GM19468 (cell line): ENCODE data around the gene IPMK.

Experiments
- ATAC-seq: cut with Tn5 transposase; IDR thresholded peaks from one replicate; pipeline ENCODE4 v1.9.1; 2021; ENCODE audit warnings: mild to moderate bottlenecking, moderate library complexity, moderate number of reproducible peaks; ENCODE audit not compliant: unreplicated experiment; ENCODE audit errors: extremely low read depth

IPMK gene

GRCh38 chr10:58267713-58268453 is at the start of gene IPMK:
Gene IPMK, minus strand, starts transcription at chr10:58267894. Its CDS starts 283 bp downstream, at chr10:58267611.
- peak; percentile 55 for ATAC-seq

GRCh38 chr10:58316874-58317273 is 49.2 kb upstream of the IPMK start:
- no peak for ATAC-seq

GRCh38 chr10:58311026-58311425 is 43.3 kb upstream of the IPMK start:
- no peak for ATAC-seq

DNA sequence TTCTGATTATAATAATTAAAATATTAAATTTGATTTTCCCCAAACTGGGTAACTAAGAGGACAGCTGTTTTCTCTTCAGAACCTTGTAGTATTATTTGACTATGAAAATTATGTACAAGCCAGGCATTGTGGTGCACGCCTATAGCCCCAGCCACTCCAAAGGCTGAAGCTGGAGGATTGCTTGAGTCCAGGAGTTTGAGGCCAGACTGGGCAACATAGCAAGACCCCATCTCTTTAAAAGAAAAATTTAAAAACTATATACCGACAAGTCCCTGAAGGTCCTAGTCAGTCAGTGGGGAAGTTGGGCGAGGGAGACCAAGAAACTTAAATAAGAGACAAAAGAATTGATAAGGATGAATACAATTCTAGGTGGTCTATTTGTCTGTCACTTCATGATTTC is 40.0 kb upstream of the IPMK start:
- no peak for ATAC-seq

GRCh38 chr10:58305821-58306220 is 38.1 kb upstream of the IPMK start:
- ATAC-seq = no peak

- ATAC-seq = no peak
These were observed 36.5 kb upstream of the IPMK start for GRCh38 chr10:58304099-58304633.

- ATAC-seq = no peak
These were observed 34.6 kb upstream of the IPMK start for GRCh38 chr10:58302254-58302653.

- no peak for ATAC-seq
These were observed 33.0 kb upstream of the IPMK start for GRCh38 chr10:58300676-58301075.

- no peak for ATAC-seq
These were observed 31.9 kb upstream of the IPMK start for GRCh38 chr10:58299580-58299979.

- ATAC-seq = no peak
These were observed 26.3 kb upstream of the IPMK start for GRCh38 chr10:58293989-58294388.

DNA sequence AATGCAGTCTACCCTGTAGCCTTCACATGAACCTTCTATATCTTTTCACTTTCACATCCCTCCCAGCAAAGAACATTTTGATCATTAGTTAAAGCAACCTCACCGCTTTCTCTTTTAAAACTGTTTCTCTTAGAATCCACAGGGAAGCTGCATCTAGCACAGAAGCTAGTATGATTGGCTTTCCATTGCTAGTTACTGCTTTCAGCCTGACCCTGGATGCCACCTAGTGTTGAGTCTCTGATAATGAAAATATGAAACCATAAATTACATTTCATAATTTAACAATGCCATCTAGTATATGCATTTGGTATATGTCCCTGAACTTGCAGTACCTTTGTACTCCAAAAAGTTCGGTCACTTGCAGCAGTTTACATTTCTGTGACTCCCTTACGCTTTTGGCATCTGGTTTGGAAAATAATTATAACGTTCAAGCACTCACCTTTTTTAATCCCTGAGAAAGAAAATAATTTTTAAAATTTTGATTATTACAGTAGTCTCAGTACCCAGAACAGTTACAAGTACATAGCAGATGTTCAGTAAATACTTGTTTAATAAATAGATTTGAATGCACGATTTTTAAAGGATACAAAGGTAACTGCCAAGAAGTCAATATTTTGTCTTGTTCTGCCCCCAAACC is 24.0 kb upstream of the IPMK start:
- no peak for ATAC-seq

DNA sequence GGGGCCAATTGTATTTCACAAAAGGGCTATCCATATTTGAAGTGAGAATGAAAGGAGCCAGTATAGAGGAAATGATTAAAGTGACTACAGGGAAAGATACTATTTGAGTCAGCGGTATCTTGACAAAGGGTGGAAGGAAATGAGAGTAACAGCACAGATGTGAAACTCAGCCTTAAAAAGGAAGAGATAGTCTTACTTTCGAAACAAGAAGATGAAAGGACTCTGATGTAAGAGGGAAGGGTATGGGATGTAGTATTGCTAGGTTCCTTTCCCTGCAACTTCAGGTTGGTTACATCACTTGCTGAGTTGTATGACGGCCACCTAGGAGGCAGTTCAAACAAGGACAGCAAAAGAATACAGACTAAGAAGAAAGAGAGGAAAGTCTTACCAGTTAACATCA is 14.9 kb upstream of the IPMK start:
- peak; percentile 95 for ATAC-seq

DNA sequence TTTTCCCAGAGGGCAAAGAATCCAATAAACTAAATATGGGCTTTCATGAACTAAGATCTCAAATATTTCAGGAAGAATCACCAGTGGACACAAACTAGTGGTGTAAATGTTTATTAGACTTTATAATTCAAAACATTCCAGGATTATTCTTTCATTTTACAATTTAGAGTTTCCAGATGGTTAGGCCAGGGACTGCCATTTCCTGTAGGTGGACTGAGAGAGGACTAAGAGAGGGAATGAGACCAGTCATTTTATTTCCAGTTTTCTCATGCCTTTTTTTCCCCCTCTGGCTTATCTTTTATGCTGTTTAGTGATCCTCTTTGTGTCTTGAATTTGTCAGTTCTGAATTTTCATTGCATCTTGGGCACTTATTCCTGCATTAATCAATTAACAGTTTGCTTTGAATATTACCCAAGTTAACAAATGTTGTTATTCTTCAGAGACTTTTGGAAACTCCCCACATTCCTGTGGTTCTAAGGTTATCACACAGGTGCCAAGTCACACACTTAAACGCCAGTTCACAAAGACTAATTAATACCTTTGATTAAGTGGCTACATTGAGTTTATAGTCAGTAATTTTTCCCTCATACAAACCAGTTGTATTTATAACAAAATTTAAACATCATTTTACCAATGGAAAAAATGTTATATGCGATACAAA is 13.5 kb upstream of the IPMK start:
- ATAC-seq = no peak

- no peak for ATAC-seq
These were observed 12.8 kb upstream of the IPMK start for GRCh38 chr10:58280477-58280876.

GRCh38 chr10:58278962-58279307 is 11.2 kb upstream of the IPMK start:
- ATAC-seq = no peak

- no peak for ATAC-seq
These were observed 10.7 kb upstream of the IPMK start for GRCh38 chr10:58278274-58278961.

GRCh38 chr10:58275908-58276307 is 8.2 kb upstream of the IPMK start:
- no peak for ATAC-seq

DNA sequence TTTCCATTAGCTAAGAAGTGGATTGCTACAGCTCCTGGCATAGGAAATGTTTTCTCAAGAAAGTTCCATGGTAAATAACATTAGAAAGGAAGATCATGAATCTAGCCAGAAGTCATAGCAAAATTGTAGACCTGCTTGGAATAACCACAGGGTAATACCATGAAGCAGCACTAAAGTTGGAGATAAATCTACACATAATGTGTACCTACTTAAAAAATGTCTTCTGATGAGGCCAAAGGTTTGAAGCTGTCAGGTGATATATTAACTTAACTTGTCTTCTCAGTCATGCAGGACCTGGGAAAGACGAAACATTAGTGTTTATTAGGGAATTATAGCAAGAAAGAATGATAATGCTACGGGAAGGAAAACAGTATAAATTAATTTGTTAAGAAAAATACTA is 7.6 kb upstream of the IPMK start:
- ATAC-seq = no peak

DNA sequence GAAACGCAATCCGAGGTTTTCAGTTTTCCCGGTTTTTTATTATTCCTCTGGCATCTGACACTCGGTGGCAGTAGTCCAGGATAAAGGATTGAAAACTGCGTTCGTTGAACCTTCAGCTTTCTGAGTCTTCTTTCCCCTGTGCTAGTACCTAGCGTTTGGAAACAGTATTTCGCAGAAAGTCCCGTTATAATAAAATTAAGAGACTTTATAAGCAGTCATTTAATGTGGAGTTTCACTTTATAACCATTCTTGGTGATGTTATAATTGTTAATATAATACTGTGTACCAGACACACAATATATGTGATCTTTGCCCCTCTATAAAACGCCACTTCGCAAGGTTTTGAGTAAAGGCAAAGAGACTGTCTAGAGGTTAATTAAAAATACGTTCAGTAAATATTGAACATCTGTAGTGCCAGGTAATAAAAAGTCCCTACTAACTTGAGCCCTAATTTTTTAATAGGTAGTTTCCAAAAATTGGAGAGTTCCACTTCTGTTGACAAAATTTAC is 2.1 kb upstream of the IPMK start:
- no peak for ATAC-seq

- ATAC-seq = peak; percentile 72
These were observed 1.5 kb upstream of the IPMK start, which contains the start of gene CISD1 for GRCh38 chr10:58268946-58269781. Gene CISD1, plus strand, starts transcription at chr10:58269162. Its CDS starts 112 bp downstream, at chr10:58269274.
